HG02870 (cell line): ENCODE results near the gene FHAD1.
"Not testable (repeated sequence)": the region's sequence is repeated elsewhere in the genome, so short reads cannot be mapped to it uniquely, and the experiment has no call there.

Experiments
- ATAC-seq: cut with Tn5 transposase; IDR thresholded peaks from one replicate; pipeline ENCODE4 v1.9.1; 2021; ENCODE audit warnings: mild to moderate bottlenecking, moderate library complexity; ENCODE audit not compliant: unreplicated experiment

Gene FHAD1

DNA sequence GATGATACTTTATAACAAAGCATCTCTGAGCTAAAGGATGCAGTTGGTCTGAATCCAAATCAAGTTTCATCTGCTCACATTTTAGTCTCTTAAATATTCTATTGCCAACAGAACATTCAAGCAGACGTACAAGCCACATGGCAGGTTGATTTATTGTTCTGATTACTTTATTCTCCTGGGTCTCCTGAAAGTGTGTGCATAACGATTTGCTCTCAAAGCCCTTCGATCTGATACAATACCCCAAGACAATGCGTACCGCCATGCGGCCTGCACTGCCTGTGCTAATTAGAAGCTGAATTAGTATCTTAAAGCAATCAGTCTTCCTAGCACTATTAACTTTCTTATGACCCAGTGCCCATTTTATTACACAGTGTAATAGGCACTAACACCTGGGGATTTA is 56.9 kb downstream of the FHAD1 start:
- ATAC-seq: no peak

DNA sequence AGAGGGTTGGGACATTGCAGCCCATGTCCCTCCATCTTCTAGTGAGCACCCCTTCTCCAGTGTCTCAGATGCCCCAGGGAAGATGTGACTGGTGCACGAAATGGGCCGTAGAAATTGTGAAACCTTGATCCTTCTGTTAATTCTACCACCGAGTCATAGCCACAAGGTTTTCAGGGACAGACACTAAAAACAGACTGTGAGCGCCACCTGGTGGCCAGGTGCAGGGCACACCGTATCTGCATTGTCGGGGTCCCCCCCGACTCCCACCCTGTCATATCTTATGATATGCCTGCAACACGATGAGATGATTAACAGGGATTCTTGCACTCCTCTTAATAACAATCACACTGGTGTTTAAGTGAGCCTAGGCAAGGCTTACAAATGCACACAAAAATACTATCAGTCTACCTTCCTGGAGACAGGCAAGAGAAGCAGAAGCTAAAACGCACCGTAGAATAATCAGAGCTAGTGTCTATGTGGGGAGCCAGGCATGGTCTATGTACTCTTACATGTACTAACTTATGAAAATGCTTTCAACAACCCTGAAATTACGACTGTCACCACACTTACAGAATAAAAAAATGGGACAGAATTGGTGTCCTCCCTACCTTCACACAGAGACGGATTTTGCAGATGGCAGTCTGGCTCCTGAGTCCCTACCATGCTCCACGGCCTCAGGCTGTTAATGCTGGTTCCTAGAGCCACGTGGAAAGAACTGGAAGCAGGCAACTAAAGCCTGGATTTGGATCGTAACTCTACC is 57.9 kb downstream of the FHAD1 start:
- no peak for ATAC-seq

DNA sequence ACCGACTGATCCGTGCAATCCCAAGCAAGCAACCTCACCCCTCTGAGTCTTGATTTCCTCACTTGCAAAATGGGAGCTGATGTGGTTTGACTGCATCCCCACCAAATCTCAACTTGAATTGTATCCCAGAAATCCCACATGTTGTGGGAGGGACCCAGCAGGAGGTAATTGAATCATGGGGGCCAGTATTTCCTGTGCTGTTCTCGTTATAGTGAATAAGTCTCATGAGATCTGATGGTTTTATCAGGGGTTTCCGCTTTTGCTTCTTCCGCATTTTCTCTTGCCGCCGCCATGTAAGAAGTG is 58.4 kb downstream of the FHAD1 start:
- no peak for ATAC-seq

DNA sequence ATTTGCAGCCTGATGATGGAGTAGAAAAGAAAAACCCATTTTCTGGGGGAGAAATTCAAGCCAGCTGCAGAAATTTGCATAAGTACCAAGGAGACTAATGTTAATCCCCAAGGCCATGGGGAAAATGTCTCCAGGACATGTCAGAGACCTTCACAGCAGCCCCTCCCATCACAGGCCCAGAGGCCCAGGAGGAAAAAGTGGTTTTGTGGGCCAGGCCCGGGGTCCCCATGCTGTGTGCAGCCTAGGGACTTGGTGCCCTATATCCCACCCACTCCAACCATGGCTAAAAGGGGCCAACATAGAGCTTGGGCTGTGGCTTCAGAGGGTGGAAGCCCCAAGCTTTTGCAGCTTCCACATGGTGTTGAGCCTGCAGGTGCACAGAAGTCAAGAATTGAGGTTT is 59.3 kb downstream of the FHAD1 start:
- ATAC-seq: not testable (repeated sequence)

DNA sequence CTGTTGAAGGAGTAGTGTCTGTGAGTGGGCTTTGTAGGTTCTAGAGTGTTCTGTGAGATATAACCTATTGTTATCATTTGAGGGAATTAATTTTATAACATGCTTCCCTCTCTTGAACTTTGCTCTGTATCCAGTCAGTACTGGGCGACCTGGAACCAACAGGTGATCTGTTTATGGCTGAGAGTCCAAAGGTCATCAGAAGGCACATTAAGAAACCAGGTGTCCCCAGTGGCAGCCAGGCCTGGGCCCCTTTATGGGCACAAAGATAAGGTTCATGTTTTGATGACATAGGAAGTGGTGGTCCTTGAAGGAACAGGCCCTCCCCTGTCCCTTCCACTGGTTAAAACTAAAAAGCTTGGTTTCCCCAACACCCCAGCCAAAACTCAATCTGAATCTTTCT is 61.1 kb downstream of the FHAD1 start:
- ATAC-seq: no peak

DNA sequence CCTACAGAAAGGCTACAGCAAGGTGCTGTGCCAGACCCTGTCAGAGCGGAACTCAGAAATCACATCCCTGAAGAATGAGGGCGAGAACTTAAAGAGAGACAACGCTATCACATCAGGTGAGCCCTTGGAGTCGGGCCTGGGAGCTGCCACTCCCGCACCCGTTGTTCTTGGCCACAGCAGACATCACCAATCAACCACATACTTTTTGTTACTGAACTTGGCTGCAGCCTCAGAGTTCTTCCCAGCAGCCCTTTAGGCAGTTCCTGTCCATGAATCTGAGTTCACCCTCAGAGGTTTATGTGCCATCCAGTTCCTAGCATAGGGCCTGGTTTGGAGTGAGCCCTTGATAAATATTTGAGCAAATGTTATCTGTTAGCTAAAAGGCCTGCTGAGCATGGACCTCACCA is 61.6 kb downstream of the FHAD1 start:
- ATAC-seq: no peak

DNA sequence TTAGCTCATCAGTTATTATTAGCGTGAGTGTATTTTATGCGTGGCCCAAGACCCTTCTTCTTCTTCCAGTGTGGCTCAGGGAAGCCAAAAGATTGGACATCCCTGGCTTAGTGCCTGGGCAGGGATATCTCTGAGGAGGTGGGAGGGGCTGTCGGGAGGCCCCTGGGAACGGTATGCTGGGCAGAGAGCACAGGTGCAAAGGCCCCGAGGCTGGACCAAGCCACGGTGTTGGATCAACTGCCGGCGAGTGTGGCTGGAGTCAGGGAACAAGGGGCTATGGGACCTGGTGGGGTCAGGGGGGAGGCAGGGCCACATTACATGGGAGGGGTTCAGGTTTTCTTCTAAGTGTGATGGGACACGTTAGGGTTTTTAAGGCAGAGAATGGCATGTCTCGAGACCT is 62.7 kb downstream of the FHAD1 start:
- no peak for ATAC-seq

DNA sequence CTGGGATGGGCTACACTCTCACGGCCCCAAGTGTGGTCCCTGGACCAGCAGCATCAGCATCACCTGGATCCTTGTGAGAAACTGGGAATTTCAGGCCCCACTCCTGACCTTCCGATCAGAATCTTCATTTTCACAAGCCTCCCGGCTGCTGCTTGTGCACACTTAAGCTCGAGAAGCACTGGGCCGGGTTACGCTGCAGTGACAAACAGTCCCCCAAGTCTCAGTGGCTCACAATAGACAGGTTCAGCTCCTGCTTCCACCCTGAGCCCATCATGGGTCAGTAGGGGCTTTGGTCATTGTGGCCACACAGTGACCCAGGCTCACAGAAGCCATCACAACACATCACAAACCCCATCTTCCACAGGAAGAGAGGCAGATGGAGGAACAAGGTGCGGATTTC is 63.5 kb downstream of the FHAD1 start:
- ATAC-seq: no peak

DNA sequence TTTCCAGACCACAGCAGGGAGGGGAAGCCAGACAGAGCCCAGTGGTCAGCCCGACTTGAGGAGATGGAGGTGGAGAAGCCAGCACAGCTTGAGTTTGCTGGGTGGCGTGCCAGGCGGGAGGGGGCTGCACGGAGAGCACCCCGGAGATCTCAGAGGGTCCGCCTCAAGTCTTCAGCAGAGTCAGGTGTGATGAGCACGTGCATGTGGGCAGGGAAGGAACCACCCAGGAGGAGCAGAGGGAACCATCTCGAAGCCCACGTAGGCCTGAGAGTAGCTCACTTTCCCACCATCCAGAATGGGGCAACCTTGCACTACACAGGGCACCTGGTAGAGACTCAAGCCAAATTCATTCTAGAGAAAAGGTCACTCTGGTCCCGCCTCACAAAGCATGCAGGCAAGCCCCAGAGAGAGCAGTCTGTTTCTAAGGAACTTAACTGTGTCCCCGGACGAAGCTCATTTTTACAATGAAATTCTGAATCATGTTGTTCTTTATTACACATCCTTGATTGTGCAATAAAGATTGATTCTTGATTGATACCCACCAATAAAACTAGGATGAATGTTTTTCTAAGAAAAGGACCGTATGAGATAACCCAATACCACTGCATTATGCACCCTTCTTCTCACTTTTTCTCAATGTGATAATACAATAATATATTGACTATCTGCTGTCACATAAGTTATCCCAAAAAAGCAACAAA is 64.2 kb downstream of the FHAD1 start:
- no peak for ATAC-seq

DNA sequence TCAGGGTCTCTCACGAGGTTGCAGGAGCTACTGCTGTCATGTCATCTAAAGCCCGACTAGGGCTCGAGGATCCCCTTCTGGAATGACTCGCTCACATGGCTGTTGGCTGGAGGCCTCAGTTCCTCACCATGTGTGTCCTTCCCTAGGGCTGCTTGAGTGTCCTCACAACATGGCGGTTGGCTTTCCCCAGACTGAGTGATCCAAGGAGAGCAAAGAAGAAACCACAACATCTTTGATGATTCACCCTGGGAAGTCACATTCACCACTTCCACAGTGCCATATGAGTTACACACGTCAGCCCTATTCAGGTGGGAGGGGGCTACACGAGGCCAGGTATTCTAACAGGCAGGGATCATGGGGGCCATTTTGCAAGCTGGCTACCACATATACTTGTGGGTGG is 64.9 kb downstream of the FHAD1 start:
- ATAC-seq: no peak

DNA sequence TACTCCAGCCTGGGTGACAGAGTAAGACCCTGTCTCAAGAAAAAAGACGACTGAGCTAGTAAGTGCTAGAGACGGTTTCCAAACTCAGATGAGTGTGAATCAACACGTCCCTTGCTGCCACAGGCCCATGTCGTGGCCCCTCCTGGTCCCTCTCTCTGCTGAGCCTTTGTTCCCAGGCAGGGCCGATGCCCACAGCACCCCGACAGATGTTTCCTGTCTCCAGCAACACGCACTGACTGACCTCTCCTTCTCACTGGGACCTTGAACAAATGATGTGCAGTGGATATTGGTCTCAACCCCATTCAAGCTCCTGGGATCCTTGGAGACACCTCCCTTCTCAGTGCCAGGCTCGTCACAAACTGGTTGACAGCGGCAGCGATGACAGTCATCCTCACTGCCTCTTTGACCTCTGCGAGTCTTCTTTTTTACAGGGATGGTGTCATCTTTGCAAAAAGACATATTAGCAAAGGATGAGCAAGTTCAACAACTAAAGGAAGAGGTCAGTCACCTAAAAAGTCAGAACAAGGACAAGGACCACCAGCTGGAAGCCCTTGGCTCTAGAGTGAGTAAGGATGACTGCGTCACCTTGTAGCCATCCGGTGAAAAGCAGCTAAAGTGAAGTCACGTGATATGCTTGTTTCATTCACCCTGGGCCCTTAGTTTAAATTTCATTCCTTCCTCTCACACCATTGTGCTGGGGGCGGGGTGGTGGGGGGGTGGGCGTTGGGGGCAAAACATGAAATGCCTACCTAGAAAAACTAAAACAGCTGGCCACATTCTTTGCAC is 65.8 kb downstream of the FHAD1 start:
- ATAC-seq: no peak

DNA sequence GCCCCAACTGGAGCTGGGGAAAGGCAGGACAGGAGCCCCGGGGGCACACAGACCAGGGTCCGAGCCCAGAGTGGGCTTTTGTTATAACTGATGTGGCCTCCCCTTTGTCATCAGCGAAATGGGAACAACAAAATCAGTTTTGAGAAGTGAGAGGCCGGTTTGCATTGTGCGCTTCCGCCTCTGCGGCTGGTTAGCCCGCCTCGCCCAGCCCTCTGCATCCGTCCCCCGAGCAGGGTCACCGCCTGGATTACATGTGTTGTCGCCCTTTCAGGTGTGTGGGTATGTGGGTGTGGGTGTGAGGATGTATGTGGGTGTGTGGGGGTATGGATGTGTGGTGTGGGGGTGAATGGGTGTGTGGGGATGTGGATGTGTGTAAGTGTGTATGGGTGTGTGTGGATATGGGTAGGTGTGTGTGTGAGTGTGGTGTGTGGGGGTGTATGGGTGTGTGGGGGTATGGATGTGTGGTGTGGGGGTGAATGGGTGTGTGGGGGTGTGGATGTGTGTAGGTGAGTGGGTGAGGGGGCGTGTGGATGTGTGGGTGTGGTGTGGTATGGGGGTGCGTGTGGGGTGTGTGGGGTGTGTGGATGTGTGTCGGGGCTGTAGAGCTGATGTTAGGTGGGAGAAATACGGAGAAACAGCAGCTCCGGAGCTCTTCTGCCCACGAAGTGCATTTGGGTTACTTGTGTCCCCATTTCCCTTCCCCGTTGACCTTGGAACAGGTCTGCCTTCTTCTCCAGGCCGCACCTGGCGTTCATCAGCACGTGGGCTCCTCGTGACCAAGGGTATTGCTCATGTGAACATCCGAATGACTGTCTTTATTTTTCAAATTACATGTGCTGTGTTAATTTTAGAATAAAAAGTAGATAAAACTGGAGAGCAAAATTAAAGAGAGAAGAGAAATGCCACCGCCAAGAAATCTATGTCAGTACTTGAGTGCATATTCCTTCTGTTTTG is 67.6 kb downstream of the FHAD1 start:
- no peak for ATAC-seq

DNA sequence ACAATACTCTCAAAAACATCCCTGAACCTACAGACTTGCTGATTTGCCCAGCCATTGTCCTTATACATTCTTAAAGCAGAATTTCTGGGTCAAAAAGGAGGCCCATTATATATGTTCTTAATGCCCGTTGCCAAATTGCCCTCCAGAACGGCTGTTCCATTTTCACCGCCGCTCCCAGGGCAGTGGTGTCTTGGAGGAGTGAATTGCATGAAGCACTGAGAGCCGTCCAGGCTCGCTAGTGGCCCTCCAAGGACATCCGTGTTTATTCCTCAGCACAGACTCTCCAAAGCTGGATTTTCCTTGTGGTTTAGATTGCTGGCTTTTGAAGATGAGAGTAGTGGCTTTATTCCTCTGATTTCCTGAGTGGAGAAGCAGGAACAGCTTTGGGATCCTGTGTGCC is 68.8 kb downstream of the FHAD1 start:
- no peak for ATAC-seq

DNA sequence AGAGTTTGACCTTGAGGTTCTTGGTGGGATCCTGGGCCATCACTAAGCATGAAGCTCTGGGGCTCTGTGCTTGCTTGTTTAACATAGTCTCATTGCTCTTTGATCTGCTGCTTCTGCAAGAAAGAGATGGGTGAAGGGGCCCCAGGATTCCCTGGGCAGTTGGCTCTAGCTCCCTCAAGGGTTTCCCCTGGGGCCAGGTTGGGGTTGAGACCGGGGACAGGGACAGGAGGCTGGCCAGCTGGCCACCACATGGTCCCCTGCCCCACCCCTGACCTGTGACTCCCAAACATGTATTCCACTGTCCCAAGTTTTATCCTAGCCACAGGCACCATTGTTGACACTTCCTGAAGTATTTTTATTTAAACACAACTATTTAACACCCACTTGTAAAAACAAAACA is 69.5 kb downstream of the FHAD1 start:
- no peak for ATAC-seq

DNA sequence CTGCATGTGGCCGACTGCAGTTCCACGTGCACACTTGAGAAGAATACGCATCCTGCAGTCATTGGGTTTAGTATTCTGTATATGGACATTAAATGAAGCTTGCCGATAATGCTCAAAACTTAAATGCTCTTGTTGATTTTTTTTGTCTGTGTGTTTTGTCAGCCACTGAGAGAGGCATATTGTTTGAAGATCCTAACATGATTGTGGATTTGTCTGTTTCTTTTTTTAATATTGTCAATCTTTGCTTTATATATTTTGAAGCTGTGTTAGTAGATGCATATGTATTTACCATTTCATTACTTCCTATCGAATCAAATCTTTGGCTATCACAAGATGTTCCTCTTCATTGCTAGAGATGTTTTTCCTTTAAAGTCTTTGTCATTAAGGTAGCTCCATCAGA is 73.2 kb downstream of the FHAD1 start:
- ATAC-seq: no peak

DNA sequence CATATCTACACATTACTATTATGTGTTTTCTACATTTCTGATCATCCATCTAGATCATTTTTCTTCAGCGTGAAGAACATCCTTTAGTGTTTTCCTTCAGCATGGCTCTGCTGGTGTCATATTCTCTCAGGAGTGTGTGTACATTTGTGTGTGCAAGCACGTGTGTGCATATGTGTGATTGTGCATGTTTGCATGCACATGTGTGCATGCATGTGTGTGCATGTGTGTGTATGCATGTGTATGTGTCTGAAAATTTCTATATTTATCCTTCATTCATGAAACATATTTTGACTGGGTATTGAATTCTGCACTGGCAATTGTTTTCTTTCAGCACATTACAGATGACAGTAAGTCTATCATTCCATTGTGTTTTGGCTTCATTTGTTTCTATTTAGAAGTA is 74.6 kb downstream of the FHAD1 start:
- ATAC-seq: no peak

DNA sequence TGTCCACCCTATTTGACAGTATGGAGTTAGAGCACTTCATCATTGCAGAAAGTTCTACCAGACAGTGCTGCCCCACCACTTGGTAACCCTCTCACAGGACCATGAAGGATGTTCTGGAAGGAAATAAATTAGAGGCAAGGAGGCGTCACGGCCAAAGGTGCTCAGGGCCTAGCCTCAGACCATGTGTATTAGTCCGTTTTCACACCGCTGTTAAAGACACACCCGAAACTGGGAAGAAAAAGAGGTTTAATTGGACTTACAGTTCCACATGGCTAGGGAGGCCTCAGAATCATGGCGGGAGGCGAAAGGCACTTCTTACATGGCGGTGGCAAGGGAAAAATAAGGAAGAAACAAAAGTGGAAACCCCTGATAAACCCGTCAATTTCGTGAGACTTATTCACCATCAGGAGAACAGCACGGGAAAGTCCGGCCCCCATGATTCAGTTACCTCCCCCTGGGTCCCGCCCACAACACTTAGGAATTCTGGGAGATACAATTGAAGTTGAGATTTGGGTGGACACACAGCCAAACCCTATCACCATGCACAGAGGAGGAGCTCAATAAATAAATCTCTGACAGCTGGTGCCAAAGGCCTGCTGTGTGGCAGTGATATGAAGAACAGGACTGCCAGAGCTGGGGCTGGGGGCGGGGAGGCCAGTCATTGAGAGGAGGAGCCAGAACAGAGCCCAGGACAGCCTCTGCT is 75.8 kb downstream of the FHAD1 start:
- no peak for ATAC-seq

DNA sequence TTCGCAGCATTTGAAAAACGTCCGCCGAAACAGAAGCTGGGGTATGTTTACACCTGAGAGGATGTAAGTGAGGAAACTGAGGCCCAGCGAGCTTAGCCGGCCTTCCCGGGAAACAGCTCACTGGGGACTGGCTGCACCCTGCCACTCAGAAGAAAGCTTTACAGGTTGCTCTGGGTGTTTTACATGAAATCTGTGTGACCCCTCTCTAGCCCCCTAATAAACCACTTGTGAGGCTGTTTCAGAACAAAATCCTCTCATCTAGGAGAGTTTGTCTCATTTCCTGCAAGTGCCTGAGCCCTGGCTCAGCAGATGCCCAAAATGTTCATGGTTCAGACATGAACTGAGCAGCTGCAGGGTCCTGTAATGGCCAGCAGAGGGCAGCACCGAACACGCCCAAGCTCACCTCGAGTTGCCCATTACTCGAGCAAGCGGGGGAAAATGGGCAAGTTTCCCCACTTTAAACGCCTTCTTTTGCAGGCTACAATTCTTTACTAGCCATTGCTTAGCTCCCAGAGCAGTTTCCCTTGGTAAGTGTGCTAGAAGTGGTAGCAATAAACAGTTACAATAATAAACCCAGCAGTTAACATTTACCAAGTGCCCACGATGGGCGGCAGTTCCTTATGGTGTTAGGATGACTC is 76.4 kb downstream of the FHAD1 start:
- ATAC-seq: no peak

DNA sequence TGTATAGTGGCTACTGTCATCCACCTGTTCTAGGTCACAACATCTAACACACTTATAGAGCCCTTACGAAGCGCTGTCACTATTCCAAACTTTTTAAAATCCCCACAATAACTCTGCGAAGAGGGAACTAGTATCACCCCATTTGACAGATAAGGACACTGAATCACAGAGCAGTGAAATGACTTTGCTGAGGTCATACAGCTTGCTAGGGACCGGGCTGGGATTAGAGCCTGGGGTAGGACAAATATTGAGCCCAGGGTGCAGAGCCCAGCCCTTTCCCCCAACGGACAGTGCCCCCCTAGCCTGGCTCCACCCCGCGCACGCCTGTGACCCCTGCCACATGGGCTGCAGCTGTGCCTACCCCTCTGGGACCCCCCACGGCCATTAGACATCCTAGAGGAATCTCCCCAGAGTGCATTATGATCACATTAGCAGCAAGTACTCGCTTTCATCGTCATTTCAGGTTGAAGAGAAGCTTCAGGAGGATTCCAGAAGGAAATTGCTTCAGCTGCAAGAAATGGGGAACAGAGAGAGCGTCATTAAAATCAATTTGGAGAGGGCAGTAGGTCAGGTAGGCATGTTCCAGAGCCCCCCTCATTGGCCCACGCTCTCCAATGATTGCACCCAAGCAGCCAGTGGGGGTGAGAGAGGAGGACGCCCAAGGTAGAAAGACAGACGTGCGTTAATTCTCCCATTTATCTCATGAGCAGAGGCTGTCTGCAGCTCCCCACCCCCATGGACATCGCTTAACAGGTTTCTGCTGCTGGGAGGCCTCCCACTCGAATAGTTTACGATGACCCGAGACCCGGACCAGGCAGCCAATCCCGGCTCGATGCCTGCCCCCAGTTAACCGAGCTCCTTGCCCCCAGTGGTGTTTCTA is 77.2 kb downstream of the FHAD1 start:
- no peak for ATAC-seq
